ENCODE data around the gene STIM2. TPM values are rescaled to one million over a fixed set of nuclear protein-coding genes. Genes with fewer than 3 reads are reported as not detected.

Gene STIM2
- total RNA-seq, 1 experiment from 2014 or later, result 30.2 TPM

DNA sequence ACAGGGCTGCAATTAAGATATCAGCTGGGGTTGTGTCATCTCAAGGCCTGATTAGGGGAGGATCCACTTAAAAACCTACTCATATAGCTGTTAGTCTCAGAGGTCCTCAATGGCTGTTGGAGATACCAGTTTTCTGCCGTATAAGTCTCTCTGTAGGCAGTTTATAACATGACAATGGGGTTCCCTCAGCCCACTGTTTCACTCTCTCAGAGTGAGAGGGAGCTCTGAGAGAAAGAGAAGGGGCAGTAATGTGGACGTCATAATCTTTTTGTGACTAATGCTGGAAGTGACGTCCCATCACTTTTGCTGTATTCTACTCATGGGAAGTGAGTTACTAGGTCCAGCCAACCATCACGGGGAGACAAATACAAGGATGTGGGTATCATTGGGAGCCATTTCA is 70.3 kb downstream of the STIM2 start:
- H3K36me3 ChIP-seq (ENCODE audit: low read depth), result no peaks in the 10 kb centered on the region
- no TSS peak for BruUV-seq (replicated peaks)
- no peak for TF ChIP-seq EZH2 (IDR thresholded peaks at IDR 0.05; ENCODE audit: low read depth)
- TF ChIP-seq, protein P1, sequence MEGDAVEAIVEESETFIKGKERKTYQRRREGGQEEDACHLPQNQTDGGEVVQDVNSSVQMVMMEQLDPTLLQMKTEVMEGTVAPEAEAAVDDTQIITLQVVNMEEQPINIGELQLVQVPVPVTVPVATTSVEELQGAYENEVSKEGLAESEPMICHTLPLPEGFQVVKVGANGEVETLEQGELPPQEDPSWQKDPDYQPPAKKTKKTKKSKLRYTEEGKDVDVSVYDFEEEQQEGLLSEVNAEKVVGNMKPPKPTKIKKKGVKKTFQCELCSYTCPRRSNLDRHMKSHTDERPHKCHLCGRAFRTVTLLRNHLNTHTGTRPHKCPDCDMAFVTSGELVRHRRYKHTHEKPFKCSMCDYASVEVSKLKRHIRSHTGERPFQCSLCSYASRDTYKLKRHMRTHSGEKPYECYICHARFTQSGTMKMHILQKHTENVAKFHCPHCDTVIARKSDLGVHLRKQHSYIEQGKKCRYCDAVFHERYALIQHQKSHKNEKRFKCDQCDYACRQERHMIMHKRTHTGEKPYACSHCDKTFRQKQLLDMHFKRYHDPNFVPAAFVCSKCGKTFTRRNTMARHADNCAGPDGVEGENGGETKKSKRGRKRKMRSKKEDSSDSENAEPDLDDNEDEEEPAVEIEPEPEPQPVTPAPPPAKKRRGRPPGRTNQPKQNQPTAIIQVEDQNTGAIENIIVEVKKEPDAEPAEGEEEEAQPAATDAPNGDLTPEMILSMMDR (conservative IDR thresholded peaks at IDR 0.05), result no peak
- no peaks in the 10 kb centered on the region for H3K4me1 ChIP-seq (replicated peaks; ENCODE audit: insufficient read depth)
- DNase-seq, result no peak
- intact Hi-C loops (cut with micrococcal nuclease; ENCODE audit: unreplicated experiment), result no loop called here
- H3K4me2 ChIP-seq, result no peak overlapping the region
- no peak overlapping the region for H2AFZ ChIP-seq
- no peaks in the 10 kb centered on the region for H4K20me1 ChIP-seq (ENCODE audit: insufficient read depth)
- no peaks in the 10 kb centered on the region for H3K27me3 ChIP-seq (ENCODE audit: insufficient read depth, low read depth)
- no peaks in the 10 kb centered on the region for H3K79me2 ChIP-seq (ENCODE audit: low read depth)
- no peak overlapping the region for H3K4me3 ChIP-seq
- no peaks in the 10 kb centered on the region for H3K9me2 ChIP-seq (ENCODE audit: insufficient read depth)
- H3K9me3 ChIP-seq (ENCODE audit: insufficient read depth, low read depth), result no peaks in the 10 kb centered on the region
- POLR2A ChIA-PET (ENCODE audit: unreplicated experiment), result no interaction called here
- CTCF ChIA-PET, result no interaction called here
- H3F3A ChIP-seq (ENCODE audit: insufficient read depth, low read depth), result no peaks in the 10 kb centered on the region
- no peak overlapping the region for H3K27ac ChIP-seq

DNA sequence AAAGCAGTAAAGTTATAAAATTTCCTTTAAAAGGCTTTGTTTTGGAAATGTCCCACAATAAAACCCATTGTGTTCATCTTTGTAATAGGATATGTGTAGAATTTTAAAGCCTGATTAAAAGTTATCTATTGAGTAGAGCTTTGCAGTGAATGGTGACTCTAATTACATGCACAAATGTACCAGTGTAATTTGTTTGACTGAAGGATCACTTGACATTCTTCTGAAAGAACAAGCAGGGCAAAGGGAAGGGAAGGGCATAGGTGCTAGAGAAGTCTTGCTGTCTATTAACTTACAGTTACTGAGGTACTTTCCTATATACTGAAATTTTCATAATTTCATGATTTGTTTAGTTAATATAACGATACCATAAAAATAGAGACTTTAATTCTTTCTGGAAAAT is 70.8 kb downstream of the STIM2 start:
- DNase-seq, result no peak
- ChIA-PET CTCF (no interaction called here), POLR2A (ENCODE audit: unreplicated experiment) (no interaction called here)
- H4K20me1 ChIP-seq (ENCODE audit: insufficient read depth), result no peaks in the 10 kb centered on the region
- TF ChIP-seq, protein P1 (conservative IDR thresholded peaks at IDR 0.05), result no peak
- TF ChIP-seq EZH2 (IDR thresholded peaks at IDR 0.05; ENCODE audit: low read depth), result no peak
- intact Hi-C loops (cut with micrococcal nuclease; ENCODE audit: unreplicated experiment), result no loop called here
- no peaks in the 10 kb centered on the region for H3K4me1 ChIP-seq (replicated peaks; ENCODE audit: insufficient read depth)
- H3F3A ChIP-seq (ENCODE audit: insufficient read depth, low read depth), result no peaks in the 10 kb centered on the region
- H3K9me2 ChIP-seq (ENCODE audit: insufficient read depth), result no peaks in the 10 kb centered on the region
- no peaks in the 10 kb centered on the region for H3K9me3 ChIP-seq (ENCODE audit: insufficient read depth, low read depth)
- no peaks in the 10 kb centered on the region for H3K36me3 ChIP-seq (ENCODE audit: low read depth)
- H3K27me3 ChIP-seq (ENCODE audit: insufficient read depth, low read depth), result no peaks in the 10 kb centered on the region
- H2AFZ ChIP-seq, result no peak overlapping the region
- H3K27ac ChIP-seq, result no peak overlapping the region
- no peak overlapping the region for H3K4me3 ChIP-seq
- H3K4me2 ChIP-seq, result no peak overlapping the region
- no peaks in the 10 kb centered on the region for H3K79me2 ChIP-seq (ENCODE audit: low read depth)
- BruUV-seq (replicated peaks), result no TSS peak

DNA sequence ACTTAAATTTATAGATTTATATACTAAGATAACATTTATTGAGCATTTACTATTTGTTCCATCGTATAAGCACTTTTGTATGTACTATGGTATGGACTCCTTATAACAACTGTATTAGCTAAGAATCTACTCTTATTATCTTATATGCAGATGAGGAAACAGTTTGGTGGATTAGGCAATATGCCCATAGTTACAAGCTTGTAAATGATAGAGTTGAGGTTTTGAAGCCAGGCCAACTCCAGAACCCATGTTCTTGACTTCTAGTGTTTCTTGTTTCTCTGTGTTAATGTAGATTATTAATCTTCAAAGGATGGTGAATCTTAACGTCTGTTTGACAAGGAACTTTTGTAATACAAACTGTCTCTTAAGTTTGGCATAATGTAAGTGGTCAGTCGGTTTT is 71.3 kb downstream of the STIM2 start:
- Histone ChIP-seq H3K27me3 (ENCODE audit: insufficient read depth, low read depth) (no peaks in the 10 kb centered on the region), H3K9me2 (ENCODE audit: insufficient read depth) (no peaks in the 10 kb centered on the region), H2AFZ (no peak overlapping the region), H3K27ac (no peak overlapping the region), H3K4me2 (no peak overlapping the region), H4K20me1 (ENCODE audit: insufficient read depth) (no peaks in the 10 kb centered on the region), H3K79me2 (ENCODE audit: low read depth) (no peaks in the 10 kb centered on the region), H3K4me1 (replicated peaks; ENCODE audit: insufficient read depth) (no peaks in the 10 kb centered on the region), H3F3A (ENCODE audit: insufficient read depth, low read depth) (no peaks in the 10 kb centered on the region), H3K36me3 (ENCODE audit: low read depth) (no peaks in the 10 kb centered on the region), H3K9me3 (ENCODE audit: insufficient read depth, low read depth) (no peaks in the 10 kb centered on the region), H3K4me3 (no peak overlapping the region)
- no peak for DNase-seq
- intact Hi-C loops (cut with micrococcal nuclease; ENCODE audit: unreplicated experiment), result no loop called here
- POLR2A ChIA-PET (ENCODE audit: unreplicated experiment), result no interaction called here
- CTCF ChIA-PET, result no interaction called here
- TF ChIP-seq, protein P1 (conservative IDR thresholded peaks at IDR 0.05), result no peak
- no peak for TF ChIP-seq EZH2 (IDR thresholded peaks at IDR 0.05; ENCODE audit: low read depth)
- no TSS peak for BruUV-seq (replicated peaks)

Data from PC-9 (cell line).